ENCODE measurements around the gene APOD. TPM values are rescaled to one million over a fixed set of nuclear protein-coding genes. Genes with fewer than 3 reads are reported as not detected.
"Not testable (repeated sequence)": the region's sequence is repeated elsewhere in the genome, so short reads cannot be mapped to it uniquely, and the experiment has no call there.

APOD gene
- total and polyA plus RNA-seq, 8 donors, result 33.0 to 941 (median 188) TPM

- DNase-seq; H3K4me1 ChIP-seq; H3K36me3 ChIP-seq; H3K4me3 ChIP-seq; H3K27me3 ChIP-seq; intact Hi-C loops (cut with DNase I; ENCODE audit: low total_unique reads); H3K9me3 ChIP-seq; H3K27ac ChIP-seq: not testable (repeated sequence)
- 62 to 76% (median 73%) methylated on average over 19 to 28 of the region's 30 CpGs for WGBS, 5 donors
Observed at GRCh38 chr3:195627515-195628385, 44.0 kb upstream of the APOD start.

GRCh38 chr3:195624603-195625560 is 41.1 kb upstream of the APOD start:
- H3K4me1 ChIP-seq; H3K36me3 ChIP-seq; DNase-seq; H3K27ac ChIP-seq; intact Hi-C loops (cut with DNase I; ENCODE audit: low total_unique reads); H3K27me3 ChIP-seq; H3K9me3 ChIP-seq: not testable (repeated sequence)
- 0 to 21% (median 18%) methylated on average over 6 to 10 of the region's 62 CpGs for WGBS, 5 donors
- H3K4me3 ChIP-seq, result peak overlapping the region in 1 of 4 donors; percentile 28

- DNase-seq; intact Hi-C loops (cut with DNase I; ENCODE audit: low total_unique reads); H3K27me3 ChIP-seq; H3K9me3 ChIP-seq; H3K36me3 ChIP-seq; H3K27ac ChIP-seq; H3K4me3 ChIP-seq; H3K4me1 ChIP-seq: not testable (repeated sequence)
- WGBS, 5 donors, result no CpG with 5 or more reads among the region's 14 CpGs
Observed at GRCh38 chr3:195624171-195624570, 40.4 kb upstream of the APOD start.

- H3K9me3 ChIP-seq; intact Hi-C loops (cut with DNase I; ENCODE audit: low total_unique reads): not testable (repeated sequence)
- 59 to 98% (median 85%) methylated on average over 5 to 21 of the region's 26 CpGs for WGBS, 5 donors
Observed at GRCh38 chr3:195623217-195623965, 39.7 kb upstream of the APOD start.

GRCh38 chr3:195622523-195623170 is 38.9 kb upstream of the APOD start:
- WGBS, 5 donors, result 84 to 93% (median 88%) methylated on average over 7 to 17 of the region's 17 CpGs
- H3K36me3 ChIP-seq; H3K9me3 ChIP-seq; H3K4me3 ChIP-seq; intact Hi-C loops (cut with DNase I; ENCODE audit: low total_unique reads); H3K4me1 ChIP-seq; H3K27ac ChIP-seq; DNase-seq; H3K27me3 ChIP-seq: not testable (repeated sequence)

More at GRCh38 chr3:195623217-195623965, 39.7 kb upstream of the APOD start:
- H3K36me3 ChIP-seq, H3K4me1 ChIP-seq, H3K27ac ChIP-seq, H3K4me3 ChIP-seq, H3K27me3 ChIP-seq: not testable (repeated sequence)
- peak in 1 of 2 donors; percentile 4 for DNase-seq

GRCh38 chr3:195622012-195622411 is 38.3 kb upstream of the APOD start:
- intact Hi-C loops (cut with DNase I; ENCODE audit: low total_unique reads); H3K27ac ChIP-seq; H3K36me3 ChIP-seq; H3K4me1 ChIP-seq; H3K4me3 ChIP-seq; H3K9me3 ChIP-seq: not testable (repeated sequence)
- peaks cover 0 to 10% (median 0%) of the 10 kb centered on the region in 3 donors for H3K27me3 ChIP-seq
- WGBS, 5 donors, result 83 to 91% (median 89%) methylated on average over 4 to 6 of the region's 6 CpGs
- peak in 1 of 2 donors; percentile 4 for DNase-seq

GRCh38 chr3:195621095-195621494 is 37.4 kb upstream of the APOD start:
- H3K36me3 ChIP-seq; H3K4me1 ChIP-seq; intact Hi-C loops (cut with DNase I; ENCODE audit: low total_unique reads); H3K4me3 ChIP-seq; H3K9me3 ChIP-seq; DNase-seq; H3K27ac ChIP-seq: not testable (repeated sequence)
- H3K27me3 ChIP-seq, result peaks cover 0 to 10% (median 0%) of the 10 kb centered on the region in 3 donors
- WGBS, 5 donors, result 74 to 88% (median 82%) methylated on average over 3 of the region's 3 CpGs

GRCh38 chr3:195620476-195620875 is 36.7 kb upstream of the APOD start:
- H3K9me3 ChIP-seq; intact Hi-C loops (cut with DNase I; ENCODE audit: low total_unique reads); H3K27me3 ChIP-seq; H3K27ac ChIP-seq; H3K36me3 ChIP-seq; H3K4me1 ChIP-seq; H3K4me3 ChIP-seq: not testable (repeated sequence)
- DNase-seq, result peak in 1 of 2 donors; percentile 4
- WGBS, 5 donors, result 83 to 100% (median 99%) methylated on average over 1 to 3 of the region's 3 CpGs

- peak in 1 of 2 donors; percentile 8 for DNase-seq
- WGBS, 5 donors, result 77 to 85% (median 82%) methylated on average over 19 to 26 of the region's 26 CpGs
Observed at GRCh38 chr3:195619591-195620369, 36.0 kb upstream of the APOD start.

More at GRCh38 chr3:195619591-195620369, 36.0 kb upstream of the APOD start:
- H3K27me3 ChIP-seq; H3K27ac ChIP-seq; H3K9me3 ChIP-seq; H3K4me1 ChIP-seq; intact Hi-C loops (cut with DNase I; ENCODE audit: low total_unique reads); H3K36me3 ChIP-seq; H3K4me3 ChIP-seq: not testable (repeated sequence)
